DND-41 (cell line): ENCODE results near the gene USH1G.
"Not testable (repeated sequence)": the region's sequence is repeated elsewhere in the genome, so short reads cannot be mapped to it uniquely, and the experiment has no call there.

Source experiments
- ATAC-seq: fragments of 200-7000 bp; cut with Tn5 transposase; 3 replicates; pipeline ENCODE4 v1.9.1; 2021; ENCODE audit warnings: low read depth; ENCODE audit not compliant: insufficient read depth
- DNase-seq: peaks from one replicate; pipeline ENCODE4 v3.0.0-alpha.2; 2020
- H2AFZ ChIP-seq: 2 replicates; pipeline ENCODE4 v1.6.0; 2012; ENCODE audit warnings: low read depth, low read length
- H3K27ac ChIP-seq: 2 replicates; pipeline ENCODE4 v1.5.1; 2012; ENCODE audit warnings: low read length, inconsistent platforms
- H3K27me3 ChIP-seq: fragments of 200-600 bp; sonication (generic); 2 replicates; pipeline ENCODE4 v1.6.0; 2012; ENCODE audit warnings: low read length, mild to moderate bottlenecking, inconsistent platforms; ENCODE audit not compliant: insufficient read depth, poor library complexity
- H3K36me3 ChIP-seq: 2 replicates; pipeline ENCODE4 v1.5.1; 2012; ENCODE audit warnings: low read length, inconsistent platforms; ENCODE audit not compliant: insufficient read depth
- H3K4me1 ChIP-seq: 2 replicates; pipeline ENCODE4 v1.5.1; 2012; ENCODE audit warnings: mild to moderate bottlenecking, low read length; ENCODE audit not compliant: insufficient read depth
- H3K4me2 ChIP-seq: 2 replicates; pipeline ENCODE4 v1.6.0; 2012; ENCODE audit warnings: mild to moderate bottlenecking, moderate library complexity, low read length, inconsistent platforms; ENCODE audit not compliant: insufficient read depth
- H3K4me3 ChIP-seq, 2 experiments: fragments of 200-600 bp in 1 of 2; shearing (Covaris generic) in 1 of 2; 2 replicates each; pipeline ENCODE4 v1.5.1; 2012 to 2016; ENCODE audit warnings: inconsistent platforms in 2 of 2, low read length in 2 of 2, mild to moderate bottlenecking in 2 of 2, low read depth in 1 of 2, moderate library complexity in 1 of 2
- H3K79me2 ChIP-seq: 2 replicates; pipeline ENCODE4 v1.6.0; 2012; ENCODE audit warnings: low read length, inconsistent platforms; ENCODE audit not compliant: insufficient read depth
- H3K9ac ChIP-seq: 2 replicates; pipeline ENCODE4 v1.6.0; 2012; ENCODE audit warnings: low read depth, mild to moderate bottlenecking, inconsistent platforms, low read length, moderate library complexity
- H3K9me3 ChIP-seq: 2 replicates; pipeline ENCODE4 v1.5.1; 2012; ENCODE audit warnings: low read length, moderate library complexity, mild to moderate bottlenecking, inconsistent platforms; ENCODE audit not compliant: insufficient read depth, severe bottlenecking
- H4K20me1 ChIP-seq: 2 replicates; pipeline ENCODE4 v1.6.0; 2012; ENCODE audit warnings: low read length; ENCODE audit not compliant: insufficient read depth
- EZH2 ChIP-seq: IDR thresholded peaks from 3 replicates; pipeline ENCODE4 v1.6.1; 2012; ENCODE audit warnings: borderline replicate concordance, low read depth, mild to moderate bottlenecking, moderate library complexity, low read length, inconsistent platforms; ENCODE audit not compliant: severe bottlenecking
- TF ChIP-seq, protein P1 (sequence below): IDR thresholded peaks from 2 replicates; pipeline ENCODE4 v1.5.1; 2012; ENCODE audit warnings: borderline replicate concordance, low read length, moderate library complexity, mild to moderate bottlenecking; ENCODE audit not compliant: poor library complexity, severe bottlenecking; ENCODE audit errors: extremely low read depth

Gene USH1G

DNA sequence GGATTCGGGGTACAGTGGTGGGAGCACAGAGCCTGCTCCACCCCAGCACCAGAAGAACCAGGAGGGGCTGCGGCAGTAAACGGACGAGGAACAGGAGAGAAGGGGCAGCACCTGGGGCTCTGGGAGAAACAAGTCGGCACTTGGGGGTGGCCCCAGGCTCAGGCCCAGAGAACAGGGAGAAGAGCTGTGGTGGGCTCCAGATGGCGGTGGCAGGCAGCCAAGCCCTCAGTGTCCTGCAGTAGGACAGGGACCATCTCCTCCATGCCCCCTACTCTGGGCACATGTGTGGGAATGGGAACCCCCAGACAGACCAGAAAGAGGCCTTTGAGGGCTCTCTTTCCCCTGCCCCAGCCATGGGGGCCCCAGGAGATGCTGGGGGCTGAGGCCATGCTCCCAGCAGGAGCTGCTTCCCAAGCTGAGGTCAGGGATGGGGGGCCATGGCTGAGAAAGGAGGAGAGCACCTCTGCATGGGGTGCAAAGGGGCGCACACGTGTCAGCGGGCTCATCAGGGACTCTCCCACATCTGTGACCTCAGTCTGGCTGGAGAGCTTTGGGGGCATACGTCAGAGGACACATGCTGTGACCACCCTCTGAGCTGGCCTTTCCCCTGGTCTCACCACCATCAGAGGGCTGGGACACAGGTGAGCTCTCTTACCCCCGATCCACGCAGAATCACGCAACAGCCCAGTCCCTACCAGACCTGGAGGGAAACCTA lies 6.8 kb downstream of the USH1G start:
- DNase-seq (no peak), ATAC-seq (no peak)
- Histone ChIP-seq H3K9me3 (no peaks in the 10 kb centered on the region), H3K9ac (no peak overlapping the region), H3K4me2 (no peak overlapping the region), H3K4me1 (no peaks in the 10 kb centered on the region), H3K4me3 (no peak overlapping the region), H3K27me3 (no peaks in the 10 kb centered on the region), H2AFZ (no peak overlapping the region), H3K79me2 (no peaks in the 10 kb centered on the region), H3K36me3 (no peaks in the 10 kb centered on the region), H4K20me1 (0 out of 2 replicates have a peak, but pooled peaks cover 2% of the 10 kb centered on the region), H3K27ac (no peak overlapping the region)
- TF ChIP-seq, protein P1, sequence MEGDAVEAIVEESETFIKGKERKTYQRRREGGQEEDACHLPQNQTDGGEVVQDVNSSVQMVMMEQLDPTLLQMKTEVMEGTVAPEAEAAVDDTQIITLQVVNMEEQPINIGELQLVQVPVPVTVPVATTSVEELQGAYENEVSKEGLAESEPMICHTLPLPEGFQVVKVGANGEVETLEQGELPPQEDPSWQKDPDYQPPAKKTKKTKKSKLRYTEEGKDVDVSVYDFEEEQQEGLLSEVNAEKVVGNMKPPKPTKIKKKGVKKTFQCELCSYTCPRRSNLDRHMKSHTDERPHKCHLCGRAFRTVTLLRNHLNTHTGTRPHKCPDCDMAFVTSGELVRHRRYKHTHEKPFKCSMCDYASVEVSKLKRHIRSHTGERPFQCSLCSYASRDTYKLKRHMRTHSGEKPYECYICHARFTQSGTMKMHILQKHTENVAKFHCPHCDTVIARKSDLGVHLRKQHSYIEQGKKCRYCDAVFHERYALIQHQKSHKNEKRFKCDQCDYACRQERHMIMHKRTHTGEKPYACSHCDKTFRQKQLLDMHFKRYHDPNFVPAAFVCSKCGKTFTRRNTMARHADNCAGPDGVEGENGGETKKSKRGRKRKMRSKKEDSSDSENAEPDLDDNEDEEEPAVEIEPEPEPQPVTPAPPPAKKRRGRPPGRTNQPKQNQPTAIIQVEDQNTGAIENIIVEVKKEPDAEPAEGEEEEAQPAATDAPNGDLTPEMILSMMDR, result no peak
- TF ChIP-seq EZH2, result no peak

DNA sequence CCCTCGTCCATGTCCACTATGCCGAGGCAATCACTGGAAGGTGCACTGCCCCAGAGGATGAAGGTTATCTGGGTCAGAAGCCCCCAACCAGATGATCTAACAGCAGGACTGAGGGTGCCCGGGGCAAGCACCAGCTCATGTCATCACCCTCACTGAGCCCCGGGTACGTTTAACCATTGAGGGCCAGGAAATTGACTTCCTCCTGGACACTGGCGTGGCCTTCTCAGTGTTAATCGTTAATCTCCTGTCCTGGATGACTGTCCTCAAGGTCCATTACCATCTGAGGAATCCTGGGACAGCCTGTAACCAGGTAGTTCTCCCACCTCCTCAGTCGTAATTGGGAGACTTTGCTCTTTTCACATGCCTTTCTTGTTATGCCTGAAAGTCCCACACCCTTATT lies 11.6 kb downstream of the USH1G start:
- DNase-seq, H2AFZ ChIP-seq, ATAC-seq, H3K36me3 ChIP-seq, H3K4me2 ChIP-seq, H3K9ac ChIP-seq, H4K20me1 ChIP-seq, H3K4me1 ChIP-seq, H3K79me2 ChIP-seq, H3K27ac ChIP-seq, H3K9me3 ChIP-seq, H3K27me3 ChIP-seq, H3K4me3 ChIP-seq: not testable (repeated sequence)

DNA sequence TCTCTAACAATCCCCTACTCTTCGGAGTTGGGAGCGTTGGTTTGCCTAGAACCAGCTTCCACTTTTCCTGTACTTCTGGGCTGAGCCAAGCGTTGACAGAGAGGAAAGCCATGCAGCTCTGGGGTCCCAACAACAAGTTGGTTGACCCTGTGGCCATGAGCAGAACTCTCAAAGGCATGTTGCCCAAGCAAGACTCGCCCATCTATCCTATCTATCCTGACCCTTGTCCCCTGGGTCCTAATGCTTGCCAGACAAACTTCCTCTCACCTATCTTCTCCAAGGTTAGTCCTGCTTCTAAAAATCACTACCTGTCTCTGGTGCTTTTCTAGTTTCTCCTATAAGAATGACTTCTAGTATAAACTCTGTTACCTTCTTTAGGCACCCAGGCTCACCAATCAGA lies 14.0 kb downstream of the USH1G start:
- not testable (repeated sequence) for H3K27ac ChIP-seq, DNase-seq, H3K9me3 ChIP-seq, ATAC-seq, H2AFZ ChIP-seq, H3K79me2 ChIP-seq, H3K4me1 ChIP-seq, H4K20me1 ChIP-seq, H3K4me2 ChIP-seq, H3K9ac ChIP-seq, H3K27me3 ChIP-seq, H3K36me3 ChIP-seq, H3K4me3 ChIP-seq

GRCh38 chr17:74907012-74907411 lies 16.0 kb downstream of the USH1G start:
- Histone ChIP-seq H3K27me3 (no peaks in the 10 kb centered on the region), H3K4me2 (no peak overlapping the region), H3K79me2 (no peaks in the 10 kb centered on the region), H3K27ac (no peak overlapping the region), H3K36me3 (no peaks in the 10 kb centered on the region), H2AFZ (no peak overlapping the region), H3K4me1 (no peaks in the 10 kb centered on the region), H3K9ac (no peak overlapping the region), H3K4me3 (no peak overlapping the region), H4K20me1 (no peaks in the 10 kb centered on the region), H3K9me3 (no peaks in the 10 kb centered on the region)
- DNase-seq, result no peak
- ATAC-seq, result no peak
- TF ChIP-seq, protein P1, result no peak
- no peak for TF ChIP-seq EZH2

GRCh38 chr17:74906214-74906793 lies 16.8 kb downstream of the USH1G start:
- not testable (repeated sequence) for ATAC-seq, H3K4me1 ChIP-seq, H3K27ac ChIP-seq, H3K27me3 ChIP-seq, H4K20me1 ChIP-seq, H2AFZ ChIP-seq, H3K9ac ChIP-seq, H3K9me3 ChIP-seq, H3K36me3 ChIP-seq, H3K79me2 ChIP-seq, H3K4me2 ChIP-seq, H3K4me3 ChIP-seq
- peak; percentile 47 for DNase-seq
